OCI-LY3 (cell line): ENCODE results near the gene RP2.

Experiments used
- CTCF ChIP-seq: fragments of 200-600, 300-600 bp; sonication (generic); IDR thresholded peaks from 2 replicates; pipeline ENCODE4 v1.5.1; 2014; ENCODE audit warnings: antibody characterized with exemption, low read length, low read depth
- EZH2phosphoT487 ChIP-seq: fragments of 200-600 bp; shearing (Covaris generic); IDR thresholded peaks from 2 replicates; pipeline ENCODE4 v1.6.1; 2018; ENCODE audit warnings: antibody characterized with exemption, mixed run types, low read depth

DNA sequence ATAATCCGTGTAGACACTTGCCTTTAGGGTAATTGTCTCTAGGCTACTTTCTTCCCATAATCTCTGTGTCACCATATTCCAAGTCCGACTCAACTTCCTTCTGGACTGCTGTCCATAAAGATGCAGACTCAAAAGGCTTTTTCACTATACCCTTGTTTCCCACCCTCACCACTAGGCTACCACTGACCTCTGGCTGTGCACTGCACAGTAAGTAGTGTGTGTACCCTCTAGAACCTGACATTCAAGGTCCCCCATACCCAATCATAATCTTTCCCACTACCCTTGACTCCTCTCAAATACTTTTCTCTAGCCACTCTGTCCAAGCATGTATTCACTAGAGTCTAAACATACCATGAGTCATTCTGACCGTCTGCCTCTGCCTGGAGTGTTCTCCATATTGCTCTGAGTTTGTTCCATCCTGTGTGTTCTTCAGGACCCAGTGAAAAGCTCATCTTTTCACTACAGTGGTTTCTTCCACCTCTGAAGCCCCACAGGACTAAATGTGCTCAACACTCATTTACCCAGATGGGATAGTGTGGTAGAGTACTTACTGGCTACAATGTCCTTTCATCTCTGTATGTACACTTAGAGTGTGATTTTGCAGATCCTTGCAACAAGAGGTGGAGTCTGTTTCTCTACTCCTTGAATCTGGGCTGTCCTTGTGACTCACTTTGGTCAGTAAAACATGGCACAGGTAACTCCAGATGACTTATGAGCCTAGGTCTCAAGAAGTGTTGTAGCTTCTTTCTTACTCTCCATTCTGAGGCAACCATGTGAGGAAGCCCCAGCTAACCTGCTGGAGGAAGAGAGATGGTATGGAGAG, 92.8 kb downstream of the RP2 start:
- TF ChIP-seq CTCF (no peak), EZH2phosphoT487 (no peak)
